ENCODE measurements around the gene ADAM19. TPM values are rescaled to one million over a fixed set of nuclear protein-coding genes. Genes with fewer than 3 reads are reported as not detected.

The ADAM19 gene
- polyA plus RNA-seq, 1 of the 3 experiments (the other 2 are of a cell fraction) = 46.9 TPM

DNA sequence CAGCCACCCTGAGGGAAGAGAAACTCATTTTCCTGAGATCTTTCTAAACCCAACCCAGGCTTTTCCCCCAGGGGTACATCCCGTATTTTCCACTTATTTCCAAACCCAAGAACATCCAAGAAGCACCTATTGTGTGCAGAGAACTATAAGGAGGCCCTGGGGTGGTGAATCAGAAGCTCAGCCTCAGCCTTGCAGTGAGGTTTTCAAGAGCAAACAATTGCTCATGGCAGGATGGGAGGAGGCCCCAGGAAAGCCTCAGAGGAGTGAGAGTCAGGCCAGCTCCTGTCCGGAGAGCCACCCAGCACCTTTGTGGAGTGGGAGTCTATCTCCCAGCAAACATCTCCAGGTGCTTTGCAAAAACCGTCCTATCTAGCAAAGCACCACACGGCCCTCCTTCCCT, 96.4 kb downstream of the ADAM19 start:
- TF ChIP-seq, protein P1, sequence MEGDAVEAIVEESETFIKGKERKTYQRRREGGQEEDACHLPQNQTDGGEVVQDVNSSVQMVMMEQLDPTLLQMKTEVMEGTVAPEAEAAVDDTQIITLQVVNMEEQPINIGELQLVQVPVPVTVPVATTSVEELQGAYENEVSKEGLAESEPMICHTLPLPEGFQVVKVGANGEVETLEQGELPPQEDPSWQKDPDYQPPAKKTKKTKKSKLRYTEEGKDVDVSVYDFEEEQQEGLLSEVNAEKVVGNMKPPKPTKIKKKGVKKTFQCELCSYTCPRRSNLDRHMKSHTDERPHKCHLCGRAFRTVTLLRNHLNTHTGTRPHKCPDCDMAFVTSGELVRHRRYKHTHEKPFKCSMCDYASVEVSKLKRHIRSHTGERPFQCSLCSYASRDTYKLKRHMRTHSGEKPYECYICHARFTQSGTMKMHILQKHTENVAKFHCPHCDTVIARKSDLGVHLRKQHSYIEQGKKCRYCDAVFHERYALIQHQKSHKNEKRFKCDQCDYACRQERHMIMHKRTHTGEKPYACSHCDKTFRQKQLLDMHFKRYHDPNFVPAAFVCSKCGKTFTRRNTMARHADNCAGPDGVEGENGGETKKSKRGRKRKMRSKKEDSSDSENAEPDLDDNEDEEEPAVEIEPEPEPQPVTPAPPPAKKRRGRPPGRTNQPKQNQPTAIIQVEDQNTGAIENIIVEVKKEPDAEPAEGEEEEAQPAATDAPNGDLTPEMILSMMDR (IDR thresholded peaks at IDR 0.05) = no peak
- TF ChIP-seq RXRA (IDR thresholded peaks at IDR 0.05; ENCODE audit: borderline replicate concordance, low read depth) (no peak), YY1 (IDR thresholded peaks at IDR 0.05; ENCODE audit: low read depth) (no peak), FOXM1 (IDR thresholded peaks at IDR 0.05; ENCODE audit: low read depth) (no peak), RCOR1 (IDR thresholded peaks at IDR 0.05; ENCODE audit: low read length) (no peak), FOXJ3 (CRISPR knock-in tag; IDR thresholded peaks at IDR 0.05) (no peak)
- TF ChIP-seq, protein P2, sequence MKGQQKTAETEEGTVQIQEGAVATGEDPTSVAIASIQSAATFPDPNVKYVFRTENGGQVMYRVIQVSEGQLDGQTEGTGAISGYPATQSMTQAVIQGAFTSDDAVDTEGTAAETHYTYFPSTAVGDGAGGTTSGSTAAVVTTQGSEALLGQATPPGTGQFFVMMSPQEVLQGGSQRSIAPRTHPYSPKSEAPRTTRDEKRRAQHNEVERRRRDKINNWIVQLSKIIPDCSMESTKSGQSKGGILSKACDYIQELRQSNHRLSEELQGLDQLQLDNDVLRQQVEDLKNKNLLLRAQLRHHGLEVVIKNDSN (IDR thresholded peaks at IDR 0.05; ENCODE audit: borderline replicate concordance, low read depth) = no peak
- no peak for DNase-seq

DNA sequence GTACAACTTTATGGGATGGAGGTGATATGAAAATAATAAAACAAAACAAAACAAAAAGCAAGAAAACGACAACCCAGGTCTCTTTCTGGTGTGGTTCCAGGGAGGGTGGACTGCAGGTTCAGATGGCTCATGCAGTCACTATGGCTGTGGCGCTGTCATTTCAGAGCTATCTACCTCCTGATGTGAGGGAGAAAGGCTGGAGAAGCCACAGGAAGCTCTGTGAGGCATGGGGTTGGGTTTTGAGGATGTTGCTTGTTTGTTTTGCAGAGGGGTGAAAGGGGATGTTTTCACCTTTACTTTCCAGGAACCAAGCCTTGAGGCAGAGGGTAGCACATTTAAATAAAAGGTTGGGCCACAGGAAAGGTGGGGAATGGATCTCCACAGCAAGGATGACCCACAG, 96.8 kb downstream of the ADAM19 start:
- Histone ChIP-seq H3K27me3 (ENCODE audit: insufficient read depth) (no peaks in the 10 kb centered on the region), H3F3A (replicated peaks; ENCODE audit: insufficient read depth) (peaks cover 49% of the 10 kb centered on the region), H3K79me2 (ENCODE audit: insufficient read depth) (peaks cover 23% of the 10 kb centered on the region; the same call in 1 of the 2 replicates), H2AFZ (ENCODE audit: low read depth) (no peak overlapping the region), H3K27ac (ENCODE audit: low read depth in 2 of 2, low read length in 1 of 2) (peak overlapping the region in 1 of 2 experiments; percentile 66; a peak in 1 of 4 replicates), H4K20me1 (ENCODE audit: insufficient read depth) (no peaks in the 10 kb centered on the region), H3K9me2 (no peaks in the 10 kb centered on the region), H3K4me1 (ENCODE audit: control insufficient read depth in 1 of 2, insufficient read depth in 2 of 2, low read depth in 1 of 2, low read length in 1 of 2) (peaks cover 2 to 7% of the 10 kb centered on the region in 2 experiments; a peak in 2 of 4 replicates), H3K4me2 (no peak overlapping the region), H3K4me3 (ENCODE audit: low read depth in 2 of 2, low read length in 1 of 2) (no peak overlapping the region), H3K9ac (no peak overlapping the region), H3K9me3 (no peaks in the 10 kb centered on the region), H3K36me3 (replicated peaks in 1 of 2; ENCODE audit: control insufficient read depth in 1 of 2, insufficient read depth in 2 of 2, low read length in 1 of 2) (peaks cover 28 to 48% of the 10 kb centered on the region in 2 experiments)
- 93% methylated on average over 2 of the region's 2 CpGs for WGBS (ENCODE audit: low lambda C conversion rate)
- CTCF ChIA-PET = interaction anchor here (0.9 to 8.1 kb wide), 5 partner anchors 9 to 152 kb away, joined by 3 to 102 read pairs (median 21); partner anchors contain the start of gene NIPAL4
- TF ChIP-seq FOXM1 (IDR thresholded peaks at IDR 0.05; ENCODE audit: low read depth) (no peak), SIN3A (IDR thresholded peaks at IDR 0.05; ENCODE audit: borderline replicate concordance, low read depth, low read length) (no peak), TAF1 (IDR thresholded peaks at IDR 0.05; ENCODE audit: borderline replicate concordance, low read depth, low read length) (no peak), EP300 (IDR thresholded peaks at IDR 0.05; ENCODE audit: borderline replicate concordance in 1 of 2, low read depth in 1 of 2, low read length in 1 of 2) (no peak), RAD21 (IDR thresholded peaks at IDR 0.05; ENCODE audit: low read length) (no peak), FOXJ3 (CRISPR knock-in tag; IDR thresholded peaks at IDR 0.05) (no peak), RXRA (IDR thresholded peaks at IDR 0.05; ENCODE audit: borderline replicate concordance, low read depth) (no peak), SMC3 (IDR thresholded peaks at IDR 0.05; ENCODE audit: low read depth, low read length) (no peak), GATA2 (CRISPR knock-in tag; IDR thresholded peaks at IDR 0.05) (no peak), NRF1 (IDR thresholded peaks at IDR 0.05; ENCODE audit: low read depth, low read length) (no peak), RCOR1 (IDR thresholded peaks at IDR 0.05; ENCODE audit: low read length) (no peak)
- DNase-seq = no peak
- POLR2A ChIA-PET = no interaction called here

More for the DNA sequence above, 96.4 kb downstream of the ADAM19 start:
- no peak overlapping the region for H3K4me2 ChIP-seq
- peaks cover 23% of the 10 kb centered on the region; the same call in 1 of the 2 replicates for H3K79me2 ChIP-seq (ENCODE audit: insufficient read depth)
- H3K27ac ChIP-seq (ENCODE audit: low read depth in 2 of 2, low read length in 1 of 2) = peak overlapping the region in 1 of 2 experiments; percentile 66; a peak in 1 of 4 replicates
- POLR2A ChIA-PET = no interaction called here
- CTCF ChIA-PET = interaction anchor here (0.5 to 8.1 kb wide), 7 partner anchors 10 to 152 kb away, joined by 3 to 102 read pairs (median 6); partner anchors contain the start of gene NIPAL4
- H3F3A ChIP-seq (replicated peaks; ENCODE audit: insufficient read depth) = peaks cover 49% of the 10 kb centered on the region
- H3K36me3 ChIP-seq (replicated peaks in 1 of 2; ENCODE audit: control insufficient read depth in 1 of 2, insufficient read depth in 2 of 2, low read length in 1 of 2) = peaks cover 28 to 52% of the 10 kb centered on the region in 2 experiments
- no peak overlapping the region for H3K9ac ChIP-seq
- no peaks in the 10 kb centered on the region for H3K9me3 ChIP-seq
- H3K27me3 ChIP-seq (ENCODE audit: insufficient read depth) = no peaks in the 10 kb centered on the region
- WGBS (ENCODE audit: low lambda C conversion rate) = 74% methylated on average over 3 of the region's 4 CpGs
- no peak overlapping the region for H2AFZ ChIP-seq (ENCODE audit: low read depth)
- no peaks in the 10 kb centered on the region for H4K20me1 ChIP-seq (ENCODE audit: insufficient read depth)
- H3K4me1 ChIP-seq (ENCODE audit: control insufficient read depth in 1 of 2, insufficient read depth in 2 of 2, low read depth in 1 of 2, low read length in 1 of 2) = peaks cover 2 to 3% of the 10 kb centered on the region in 2 experiments; a peak in 2 of 4 replicates
- no peaks in the 10 kb centered on the region for H3K9me2 ChIP-seq
- H3K4me3 ChIP-seq (ENCODE audit: low read depth in 2 of 2, low read length in 1 of 2) = no peak overlapping the region

Measured in SK-N-SH (cell line).